A549 (cell line): Measurements from ENCODE around the gene ZNF219.

Source experiments
- CHD4 ChIP-seq: fragments of 200-600 bp; sonication (generic); IDR thresholded peaks from 2 replicates; pipeline ENCODE4 v1.6.1; 2016; ENCODE audit warnings: antibody characterized with exemption, mild to moderate bottlenecking, borderline replicate concordance
- CTCF ChIP-seq: fragments of >200 bp; sonication (Bioruptor Twin); formaldehyde crosslinking; IDR thresholded peaks from 3 replicates; pipeline ENCODE4 v1.5.1; 2016
- EP300 ChIP-seq, 2 experiments: fragments of >200 bp; sonication (Bioruptor Twin); formaldehyde crosslinking; IDR thresholded peaks; 2 replicates in 1 of 2; 3 replicates in 1 of 2; pipeline ENCODE4 v1.6.1; 2016 to 2017
- ESRRA ChIP-seq: fragments of 150-350 bp; IDR thresholded peaks from 2 replicates; pipeline ENCODE4 v1.6.1; 2014; ENCODE audit warnings: mild to moderate bottlenecking, low read length, borderline replicate concordance
- HEYL ChIP-seq: fragments of 250-450 bp; sonication (Bioruptor Pico); IDR thresholded peaks from 2 replicates; pipeline ENCODE4 v1.8.0; 2021; ENCODE audit warnings: mild to moderate bottlenecking, moderate library complexity
- HOXA7 ChIP-seq: fragments of 250-450 bp; sonication (Bioruptor Pico); IDR thresholded peaks from 2 replicates; pipeline ENCODE4 v1.5.0; 2020; ENCODE audit warnings: mild to moderate bottlenecking, moderate library complexity
- JUN ChIP-seq, 2 experiments: fragments of >200 bp; sonication (Bioruptor Twin); formaldehyde crosslinking; IDR thresholded peaks; 2 replicates in 1 of 2; 3 replicates in 1 of 2; pipeline ENCODE4 v1.6.1; 2016 to 2017
- PBX3 ChIP-seq: IDR thresholded peaks from 2 replicates; pipeline ENCODE4 v1.6.1; 2012
- POLR2A ChIP-seq: IDR thresholded peaks from 2 replicates; pipeline ENCODE4 v1.6.1; 2012; ENCODE audit warnings: mild to moderate bottlenecking, low read length
- POLR2AphosphoS2 ChIP-seq: conservative IDR thresholded peaks from 2 replicates; pipeline ENCODE4 v1.6.1; 2012; ENCODE audit warnings: low read length, improper control_type of control experiment, inconsistent platforms
- REST ChIP-seq: fragments of 200-600 bp; sonication (generic); IDR thresholded peaks from 2 replicates; pipeline ENCODE4 v1.6.1; 2016; ENCODE audit warnings: antibody characterized with exemption, mild to moderate bottlenecking, moderate library complexity
- SMC3 ChIP-seq: fragments of >200 bp; sonication (Bioruptor Twin); formaldehyde crosslinking; IDR thresholded peaks from 3 replicates; pipeline ENCODE4 v1.6.1; 2018; ENCODE audit warnings: inconsistent platforms
- ZNF302 ChIP-seq: fragments of 250-450 bp; sonication (Bioruptor Pico); IDR thresholded peaks from 2 replicates; pipeline ENCODE4 v1.9.0; 2021; ENCODE audit warnings: inconsistent platforms, mild to moderate bottlenecking, moderate library complexity

- no peak for TF ChIP-seq CTCF
- TF ChIP-seq REST, result no peak
- no peak for TF ChIP-seq HEYL
- no peak for TF ChIP-seq HOXA7 (CRISPR knock-in tag)
- no peak for TF ChIP-seq POLR2A
- TF ChIP-seq POLR2AphosphoS2, result no peak
- TF ChIP-seq ESRRA, result no peak
- no peak for TF ChIP-seq EP300 (IDR thresholded peaks at IDR 0.05)
- no peak for TF ChIP-seq SMC3
- TF ChIP-seq CHD4, result no peak
- TF ChIP-seq PBX3, result no peak
- TF ChIP-seq JUN (IDR thresholded peaks at IDR 0.05), result no peak
- no peak for TF ChIP-seq ZNF302 (CRISPR knock-in tag)
These were observed 14.7 kb downstream of the ZNF219 start for GRCh38 chr14:21083565-21084325.
